DMS53 treated with DMSO at 0.1 percent for 48 hours (cell line): ENCODE results near the gene EYA4.
A peak's percentile ranks its signal among the peaks of the same experiment; 100 is the strongest.
"Not testable (repeated sequence)": the region's sequence is repeated elsewhere in the genome, so short reads cannot be mapped to it uniquely, and the experiment has no call there.

Source experiments
- DNase-seq: peaks from one replicate; lab custom pipeline; 2025; ENCODE audit not compliant: unreplicated experiment; lab: John Stamatoyannopoulos, UW

The EYA4 gene

DNA sequence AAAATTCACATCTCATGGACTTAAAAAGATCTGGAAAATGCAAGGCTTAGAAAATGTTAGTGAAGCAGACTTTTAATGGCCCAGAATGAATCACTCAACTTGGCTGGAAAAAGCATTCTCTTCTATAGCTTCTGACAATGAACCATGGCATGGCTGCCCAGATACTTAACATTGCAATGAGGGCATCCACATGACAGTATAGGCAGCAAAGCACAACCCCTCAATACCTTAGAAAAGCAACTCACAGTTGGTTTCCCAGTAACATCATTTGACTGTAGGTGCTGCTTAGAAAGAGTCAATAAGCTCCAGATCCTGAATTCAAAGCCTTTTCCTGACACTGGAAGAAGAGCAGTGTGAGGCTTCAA lies 155.8 kb downstream of the EYA4 start:
- no peak for DNase-seq

GRCh38 chr6:133397601-133398000 lies 156.4 kb downstream of the EYA4 start:
- not testable (repeated sequence) for DNase-seq

GRCh38 chr6:133399426-133399825 lies 158.3 kb downstream of the EYA4 start:
- no peak for DNase-seq

- DNase-seq: peak; percentile 20
Observed at GRCh38 chr6:133404151-133404550, 163.0 kb downstream of the EYA4 start.

DNA sequence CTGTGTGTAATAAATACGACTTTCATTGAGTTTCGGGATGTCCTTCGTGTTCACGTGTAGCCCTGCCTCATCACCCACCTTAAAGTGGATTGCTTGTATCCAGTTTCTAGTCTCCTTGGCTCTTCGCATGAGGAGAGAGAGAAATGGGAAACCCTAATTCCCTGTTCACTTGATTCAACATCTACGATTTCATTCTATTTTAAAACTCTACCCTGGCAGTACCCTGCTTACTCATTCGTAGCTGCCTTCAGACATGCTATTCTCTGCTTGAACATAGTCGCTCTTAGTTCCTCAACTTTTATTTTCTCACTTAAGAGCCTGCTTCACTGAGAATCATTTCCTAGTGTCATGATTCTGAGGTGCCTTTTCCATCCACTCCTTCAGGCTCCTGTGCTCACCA lies 163.6 kb downstream of the EYA4 start:
- no peak for DNase-seq

DNA sequence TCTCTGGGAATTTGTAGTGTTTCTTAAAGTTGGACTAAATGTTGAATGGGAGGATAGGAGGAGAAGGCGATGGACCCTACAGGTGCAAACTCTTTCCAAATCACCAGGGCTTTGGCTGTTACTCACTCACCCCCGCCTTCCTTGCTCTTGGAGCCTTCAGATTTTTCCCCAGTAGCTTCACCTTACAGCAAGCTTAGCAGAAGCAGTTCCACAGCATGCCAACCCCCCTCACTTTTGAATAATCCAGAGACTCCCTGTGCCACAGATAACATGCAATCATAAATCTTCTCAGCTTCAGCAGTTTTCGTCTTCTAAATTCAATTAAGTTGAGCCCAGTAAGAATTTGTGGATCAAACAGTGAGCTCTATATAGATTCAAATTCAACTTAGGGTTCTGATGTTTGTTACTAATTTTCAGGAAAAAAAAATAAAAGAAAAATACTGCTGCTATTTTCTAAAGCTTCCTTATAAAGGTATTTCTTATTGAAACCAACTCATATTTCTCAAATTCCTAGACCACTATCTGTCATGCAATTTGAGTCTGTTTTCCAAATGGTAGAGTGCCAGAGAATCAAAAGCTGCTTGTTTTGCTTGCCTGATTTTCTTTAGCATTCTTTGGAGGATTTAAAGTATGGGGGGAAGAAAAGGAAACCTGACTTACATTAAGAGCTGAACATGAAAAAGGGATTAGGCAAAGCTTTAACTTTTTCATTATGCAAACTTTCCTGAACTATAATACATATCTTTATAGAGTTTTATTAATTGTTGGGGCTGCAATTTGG lies 166.4 kb downstream of the EYA4 start:
- DNase-seq: no peak

GRCh38 chr6:133408132-133408531 lies 167.0 kb downstream of the EYA4 start:
- DNase-seq: no peak

GRCh38 chr6:133408543-133408942 lies 167.4 kb downstream of the EYA4 start:
- no peak for DNase-seq

DNA sequence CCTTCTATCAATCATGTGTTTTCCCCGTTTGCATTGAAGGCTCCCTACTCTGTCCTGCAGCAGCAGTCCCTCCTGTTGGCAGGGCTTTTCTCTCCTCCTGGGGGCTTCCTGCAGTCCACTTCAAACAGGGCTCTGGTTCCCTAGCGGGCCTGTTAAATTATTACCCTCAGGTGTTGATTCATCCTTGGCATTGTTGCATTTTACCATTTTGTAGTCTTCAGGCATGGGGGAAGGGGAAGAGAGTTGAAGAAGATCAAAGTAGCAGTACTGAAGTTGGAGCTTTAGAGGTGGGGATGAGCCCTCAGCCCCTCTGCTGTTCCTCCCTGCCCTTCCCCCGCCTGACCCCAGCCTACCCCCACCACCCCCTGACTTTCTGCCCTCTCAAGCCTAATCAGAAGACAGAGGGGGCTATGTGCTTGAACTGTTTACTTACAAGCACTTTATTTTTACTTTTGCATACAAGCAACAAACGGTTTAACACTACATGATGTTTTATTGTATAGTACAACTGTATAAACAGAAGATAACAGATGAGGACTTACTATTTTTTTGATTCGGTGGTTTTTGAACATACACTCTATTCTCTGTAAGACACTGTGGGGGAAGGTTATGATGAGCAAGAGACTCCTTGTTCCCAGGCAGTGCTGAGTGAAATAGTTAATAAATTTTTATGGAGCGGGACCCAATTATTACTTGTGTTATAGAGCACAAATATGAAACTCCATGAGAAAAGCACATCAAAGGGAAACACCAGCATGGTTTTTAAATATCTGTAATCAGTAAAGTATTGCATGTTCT lies 169.7 kb downstream of the EYA4 start:
- no peak for DNase-seq

DNA sequence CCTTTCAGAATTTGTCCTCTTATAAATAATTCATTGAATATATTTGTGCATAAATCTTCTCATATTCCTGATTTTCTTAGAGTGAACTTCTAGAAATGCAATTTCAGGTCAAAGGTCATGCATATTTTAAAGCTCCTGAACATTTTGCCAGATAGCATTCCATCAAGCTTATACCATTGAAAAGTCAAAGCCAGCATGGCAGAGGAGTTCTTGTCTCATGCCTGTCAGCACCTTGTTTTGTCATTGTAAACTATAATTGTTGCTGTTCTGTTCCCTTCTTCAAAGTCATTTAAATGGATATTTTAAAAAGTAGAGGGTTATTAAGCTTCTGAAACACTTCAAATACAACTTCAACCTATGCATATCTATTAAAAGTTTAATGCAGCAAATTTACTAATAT lies 170.6 kb downstream of the EYA4 start:
- no peak for DNase-seq

DNA sequence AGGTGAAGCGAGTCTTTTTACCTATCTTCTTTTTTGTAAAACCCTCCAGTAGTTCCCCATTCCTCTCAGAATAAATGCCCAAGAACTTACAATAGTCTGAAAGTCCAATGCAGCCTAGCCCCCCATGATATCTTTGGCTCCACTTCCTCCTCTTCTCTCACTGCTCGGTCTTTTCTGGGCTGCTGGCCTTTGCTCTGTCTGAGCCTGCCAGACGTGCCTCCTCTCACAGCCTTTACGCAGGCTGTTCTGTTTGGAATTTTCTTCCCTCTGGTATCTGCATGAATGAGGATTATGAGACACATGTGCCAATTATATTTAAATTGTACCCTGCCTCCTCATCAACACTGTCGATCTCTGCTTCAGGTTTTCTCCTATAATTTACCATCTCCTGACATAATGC lies 174.1 kb downstream of the EYA4 start:
- DNase-seq: no peak

DNA sequence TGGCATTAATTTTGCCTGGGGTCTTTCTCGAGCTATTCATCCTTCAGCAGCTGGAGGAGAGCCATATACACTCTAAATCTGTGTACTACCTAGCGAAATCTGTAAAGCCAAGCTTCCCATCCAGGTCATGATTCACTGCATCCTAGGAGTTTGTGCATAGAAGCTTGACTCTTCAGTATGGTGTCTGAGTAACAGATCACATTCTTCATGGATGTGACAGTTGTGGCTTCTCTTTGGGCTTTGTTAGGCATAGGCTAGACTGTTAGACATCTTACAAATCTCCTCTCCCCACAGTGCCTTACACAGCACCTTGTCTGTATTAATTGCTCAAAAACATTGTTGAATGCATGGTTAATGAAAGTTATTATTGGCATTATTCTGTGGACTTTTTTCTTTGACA lies 177.0 kb downstream of the EYA4 start:
- no peak for DNase-seq

DNA sequence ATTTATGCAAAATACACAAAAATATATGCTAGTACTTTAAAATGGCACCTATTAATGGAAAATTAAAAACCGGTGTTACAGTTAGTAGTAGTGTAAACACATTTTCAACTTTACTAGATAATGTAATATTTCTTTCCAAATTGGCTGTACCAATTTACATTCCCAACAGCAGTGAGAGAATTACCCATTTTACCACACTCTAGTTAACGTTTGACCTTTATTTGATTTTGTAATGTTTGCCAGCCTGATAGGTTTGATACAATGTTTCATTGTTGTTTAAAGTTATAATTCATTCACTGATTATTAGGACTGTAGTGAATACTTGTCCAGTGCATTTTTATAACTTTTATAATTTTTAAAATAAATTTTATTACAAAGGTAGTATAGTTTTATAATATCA lies 182.1 kb downstream of the EYA4 start:
- DNase-seq: no peak

GRCh38 chr6:133424359-133424758 lies 183.2 kb downstream of the EYA4 start:
- DNase-seq: no peak

DNA sequence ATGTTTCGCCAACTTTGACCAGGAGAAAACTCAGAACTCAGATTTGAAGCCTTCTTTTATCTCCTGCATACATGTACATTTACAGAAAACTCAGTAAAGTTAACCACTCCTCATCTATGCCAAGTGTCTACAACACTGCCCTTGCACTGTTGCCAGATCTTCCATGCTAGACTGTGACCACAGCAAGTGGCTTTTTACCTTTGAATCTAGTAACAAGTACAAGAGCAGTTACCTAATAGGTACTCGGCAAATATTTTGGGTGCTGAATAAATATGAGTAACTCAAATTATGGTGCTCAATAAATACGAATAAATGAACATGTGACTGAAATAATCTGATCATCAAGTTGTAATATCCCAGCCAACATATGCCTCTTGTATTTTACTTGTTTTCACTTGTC lies 184.9 kb downstream of the EYA4 start:
- DNase-seq: no peak

- no peak for DNase-seq
Observed at GRCh38 chr6:133428295-133428694, 187.1 kb downstream of the EYA4 start.

GRCh38 chr6:133430530-133430929 lies 189.4 kb downstream of the EYA4 start:
- no peak for DNase-seq

DNA sequence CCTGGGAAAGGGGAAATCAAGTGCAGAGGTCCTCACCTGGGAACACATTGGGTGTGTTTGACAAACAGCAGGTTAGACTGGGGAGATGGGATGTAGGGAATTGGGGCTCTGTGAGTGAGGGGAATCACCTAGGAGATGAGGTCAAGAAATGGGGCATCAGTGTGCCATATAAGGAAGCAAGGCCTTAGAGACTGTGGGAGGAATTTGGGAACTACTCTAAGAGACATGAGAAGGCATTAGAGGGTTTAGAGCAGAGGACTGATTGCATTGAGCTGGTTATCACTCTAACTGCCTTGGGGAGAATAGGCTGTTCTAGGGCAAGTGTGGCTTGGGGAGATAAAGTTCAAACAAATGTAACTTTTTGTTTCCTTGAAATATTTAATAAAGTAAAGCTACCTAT lies 189.9 kb downstream of the EYA4 start:
- DNase-seq: no peak

GRCh38 chr6:133432021-133432989 lies 191.1 kb downstream of the EYA4 start:
- no peak for DNase-seq

GRCh38 chr6:133435065-133435728 lies 194.0 kb downstream of the EYA4 start:
- no peak for DNase-seq

DNA sequence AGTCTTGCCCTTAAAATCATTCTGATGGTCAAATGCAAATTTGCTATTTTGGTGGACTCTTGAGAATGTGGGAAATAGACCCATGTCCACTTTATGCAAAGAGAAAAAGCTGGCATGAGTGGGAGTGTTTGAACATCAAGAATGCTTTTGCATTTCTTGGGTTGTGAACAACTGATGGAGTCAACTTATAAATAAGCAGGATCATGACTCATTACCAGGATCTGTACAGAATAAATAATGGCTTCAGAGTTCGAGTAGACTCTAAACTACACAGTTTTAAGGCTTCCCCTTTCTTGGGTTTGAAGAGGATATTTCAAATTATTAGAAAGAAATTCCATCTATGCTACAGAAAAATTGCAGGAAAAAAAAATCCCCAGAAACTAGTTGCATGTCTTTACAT lies 195.5 kb downstream of the EYA4 start:
- DNase-seq: no peak
